Urinary bladder (tissue), 4 donors: ENCODE measurements around the gene ABLIM3. TPM values are rescaled to one million over a fixed set of nuclear protein-coding genes. Genes with fewer than 3 reads are reported as not detected.

Experiments used
- DNase-seq: peaks from one replicate; pipeline ENCODE4 v3.0.0-alpha.2; 2015; ENCODE audit errors: extremely low spot score
- H3K27ac ChIP-seq: one replicate; pipeline ENCODE4 v1.5.1; 2013; ENCODE audit warnings: low read depth, mild to moderate bottlenecking, moderate library complexity
- H3K36me3 ChIP-seq: one replicate; pipeline ENCODE4 v1.6.1; 2013; ENCODE audit warnings: mild to moderate bottlenecking, moderate library complexity; ENCODE audit not compliant: insufficient read depth
- H3K4me1 ChIP-seq: one replicate; pipeline ENCODE4 v1.6.1; 2013; ENCODE audit warnings: mild to moderate bottlenecking, moderate library complexity; ENCODE audit not compliant: insufficient read depth
- H3K4me3 ChIP-seq: one replicate; pipeline ENCODE4 v1.5.1; 2013; ENCODE audit warnings: low read depth, low read length
- WGBS: extraction: QIAGEN DNeasy Blood & Tissue Kit; methylation state at CpG from one replicate; pipeline ENCODE4 v1.1.7; 2013; 5-methylcytosine and 5-hydroxymethylcytosine counted together
- polyA plus RNA-seq: library from polyadenylated mRNA; stranded (reverse); fragments of 200-250 nt; gene quantifications from one replicate; pipeline ENCODE4 v1.2.3, GENCODE V29; 2013
- total RNA-seq: library from RNA; depleted of rRNA; stranded (reverse); fragments of >200 nt; gene quantifications from one replicate; pipeline ENCODE4 v1.2.3, GENCODE V29; 2014
- donor health status: healthy with polysubstance abuse.
- donor health status: healthy.

ABLIM3 gene
- total and polyA plus RNA-seq, 2 donors = 9.8 to 14.4 TPM

GRCh38 chr5:149278451-149279210 lies 137.3 kb downstream of the ABLIM3 start:
- no peak overlapping the region for H3K4me3 ChIP-seq
- no peak overlapping the region for H3K27ac ChIP-seq

GRCh38 chr5:149279661-149280060 lies 138.4 kb downstream of the ABLIM3 start:
- no peaks in the 10 kb centered on the region for H3K4me1 ChIP-seq
- DNase-seq = no peak
- H3K27ac ChIP-seq = no peak overlapping the region
- H3K4me3 ChIP-seq = no peak overlapping the region
- H3K36me3 ChIP-seq = no peaks in the 10 kb centered on the region
- 82% methylated on average over 1 of the region's 1 CpG for WGBS

More at GRCh38 chr5:149278451-149279210, 137.3 kb downstream of the ABLIM3 start:
- Histone ChIP-seq H3K36me3 (no peaks in the 10 kb centered on the region), H3K4me1 (no peaks in the 10 kb centered on the region)
- 79% methylated on average over 5 of the region's 5 CpGs for WGBS
- DNase-seq = no peak

GRCh38 chr5:149280124-149280523 lies 138.8 kb downstream of the ABLIM3 start:
- Histone ChIP-seq H3K27ac (no peak overlapping the region), H3K4me3 (no peak overlapping the region), H3K4me1 (no peaks in the 10 kb centered on the region), H3K36me3 (no peaks in the 10 kb centered on the region)
- no peak for DNase-seq
- WGBS = 38% methylated on average over 1 of the region's 1 CpG

GRCh38 chr5:149280802-149281201 lies 139.5 kb downstream of the ABLIM3 start:
- H3K4me1 ChIP-seq = no peaks in the 10 kb centered on the region
- no peak overlapping the region for H3K4me3 ChIP-seq
- H3K27ac ChIP-seq = no peak overlapping the region
- DNase-seq = no peak
- H3K36me3 ChIP-seq = no peaks in the 10 kb centered on the region
- 85% methylated on average over 4 of the region's 4 CpGs for WGBS

- Histone ChIP-seq H3K27ac (no peak overlapping the region), H3K4me3 (no peak overlapping the region), H3K4me1 (no peaks in the 10 kb centered on the region), H3K36me3 (no peaks in the 10 kb centered on the region)
- no peak for DNase-seq
- WGBS = 81% methylated on average over 12 of the region's 12 CpGs
These were observed 141.0 kb downstream of the ABLIM3 start for GRCh38 chr5:149282027-149282965.

GRCh38 chr5:149282966-149283332 lies 141.7 kb downstream of the ABLIM3 start:
- Histone ChIP-seq H3K4me3 (no peak overlapping the region), H3K4me1 (no peaks in the 10 kb centered on the region), H3K27ac (no peak overlapping the region), H3K36me3 (no peaks in the 10 kb centered on the region)
- DNase-seq = no peak
- WGBS = 89% methylated on average over 5 of the region's 5 CpGs

- Histone ChIP-seq H3K4me3 (no peak overlapping the region), H3K27ac (no peak overlapping the region), H3K4me1 (no peaks in the 10 kb centered on the region), H3K36me3 (no peaks in the 10 kb centered on the region)
- WGBS = 59% methylated on average over 11 of the region's 11 CpGs
- no peak for DNase-seq
These were observed 142.6 kb downstream of the ABLIM3 start for GRCh38 chr5:149283626-149284480.

DNA sequence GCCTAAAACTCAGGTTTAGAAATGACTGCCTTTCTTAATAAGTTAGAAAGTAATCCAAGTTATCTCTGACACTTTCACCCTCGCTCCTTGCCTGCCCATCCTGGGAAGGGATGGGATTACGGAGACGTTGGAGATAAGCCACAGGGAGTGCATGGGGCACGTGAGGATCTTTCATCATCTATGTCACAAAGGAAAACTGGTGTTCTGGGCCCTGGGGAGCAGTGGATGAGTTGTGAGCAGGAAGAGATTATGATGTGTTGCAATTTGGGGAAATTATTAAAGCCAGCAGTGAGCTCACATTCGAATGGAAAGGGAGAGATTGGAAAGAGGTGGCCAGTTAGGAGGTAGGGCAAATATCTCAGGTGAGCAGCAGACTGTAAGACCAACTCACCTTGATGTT lies 143.2 kb downstream of the ABLIM3 start:
- DNase-seq = no peak
- Histone ChIP-seq H3K27ac (no peak overlapping the region), H3K4me3 (no peak overlapping the region), H3K4me1 (no peaks in the 10 kb centered on the region), H3K36me3 (no peaks in the 10 kb centered on the region)
- WGBS = 36% methylated on average over 5 of the region's 5 CpGs

GRCh38 chr5:149285153-149285552 lies 143.9 kb downstream of the ABLIM3 start:
- 93% methylated on average over 1 of the region's 1 CpG for WGBS
- no peaks in the 10 kb centered on the region for H3K4me1 ChIP-seq
- no peak overlapping the region for H3K27ac ChIP-seq
- H3K36me3 ChIP-seq = no peaks in the 10 kb centered on the region
- H3K4me3 ChIP-seq = no peak overlapping the region
- no peak for DNase-seq

- no peak for DNase-seq
- H3K4me1 ChIP-seq = no peaks in the 10 kb centered on the region
- no peak overlapping the region for H3K27ac ChIP-seq
- no peaks in the 10 kb centered on the region for H3K36me3 ChIP-seq
- 78% methylated on average over 8 of the region's 8 CpGs for WGBS
- H3K4me3 ChIP-seq = no peak overlapping the region
These were observed 147.1 kb downstream of the ABLIM3 start for GRCh38 chr5:149288436-149288835.

GRCh38 chr5:149289301-149289700 lies 148.0 kb downstream of the ABLIM3 start:
- DNase-seq = no peak
- Histone ChIP-seq H3K27ac (no peak overlapping the region), H3K4me1 (no peaks in the 10 kb centered on the region), H3K36me3 (no peaks in the 10 kb centered on the region), H3K4me3 (no peak overlapping the region)
- 22% methylated on average over 7 of the region's 7 CpGs for WGBS

- H3K4me1 ChIP-seq = no peaks in the 10 kb centered on the region
- no peak for DNase-seq
- H3K4me3 ChIP-seq = no peak overlapping the region
- H3K27ac ChIP-seq = no peak overlapping the region
- H3K36me3 ChIP-seq = no peaks in the 10 kb centered on the region
- 61% methylated on average over 10 of the region's 10 CpGs for WGBS
These were observed 153.9 kb downstream of the ABLIM3 start for GRCh38 chr5:149294872-149295829.
